HT-29 (cell line): ENCODE results near the gene REXO1. TPM values are rescaled to one million over a fixed set of nuclear protein-coding genes. Genes with fewer than 3 reads are reported as not detected.

Experiments
- DNase-seq: peaks from one replicate; pipeline ENCODE4 v3.0.0-alpha.2; 2015; ENCODE audit warnings: low spot score
- total RNA-seq: library from RNA; depleted of rRNA; stranded (reverse); fragments of >200 nt; shearing (Covaris generic); gene quantifications from 2 replicates; pipeline ENCODE4 v1.2.3, GENCODE V29; 2014

Gene REXO1
- total RNA-seq, 1 experiment from 2014 or later, result 26.1 TPM

GRCh38 chr19:1790054-1790792 is 58.1 kb downstream of the REXO1 start:
- no peak for DNase-seq

DNA sequence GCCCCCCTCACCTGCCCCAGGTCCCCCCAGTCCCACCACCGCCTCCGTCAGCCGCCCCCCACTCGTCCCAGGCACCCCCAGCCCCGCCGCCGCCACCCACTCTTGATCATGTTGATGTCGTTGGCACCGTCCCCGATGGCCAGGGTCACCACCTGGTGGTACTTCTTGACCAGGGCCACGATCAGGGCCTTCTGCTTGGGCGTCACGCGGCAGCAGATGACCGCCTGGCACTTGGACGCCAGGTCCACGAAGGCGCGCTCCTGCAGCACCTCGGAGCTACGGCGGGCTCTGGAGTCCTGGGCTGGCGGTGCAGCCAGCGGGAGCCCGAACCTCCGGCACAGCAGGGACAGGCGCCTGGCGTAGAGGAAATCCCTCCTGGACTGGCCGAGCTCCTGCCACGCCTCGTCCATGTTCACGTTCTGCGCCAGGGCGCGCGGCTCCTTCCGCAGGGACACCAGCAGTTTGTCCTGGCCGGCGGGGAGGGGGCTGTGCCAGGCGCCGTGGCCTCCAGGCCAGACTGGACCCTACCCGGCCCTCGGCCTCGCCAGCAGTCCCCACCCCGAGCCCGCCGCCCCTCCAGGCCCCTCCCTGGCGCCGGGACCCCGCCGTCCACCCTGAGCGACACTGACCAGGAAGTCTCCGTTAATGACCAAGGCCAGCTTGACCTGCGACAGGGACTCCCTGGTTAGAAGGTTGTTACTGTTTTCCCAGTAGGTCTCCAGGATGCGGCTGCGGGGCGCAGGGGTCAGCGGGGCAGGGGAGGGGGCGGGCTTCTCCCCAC is 58.8 kb downstream of the REXO1 start:
- DNase-seq, result peak; percentile 20

GRCh38 chr19:1787116-1787515 is 61.2 kb downstream of the REXO1 start:
- DNase-seq, result no peak

DNA sequence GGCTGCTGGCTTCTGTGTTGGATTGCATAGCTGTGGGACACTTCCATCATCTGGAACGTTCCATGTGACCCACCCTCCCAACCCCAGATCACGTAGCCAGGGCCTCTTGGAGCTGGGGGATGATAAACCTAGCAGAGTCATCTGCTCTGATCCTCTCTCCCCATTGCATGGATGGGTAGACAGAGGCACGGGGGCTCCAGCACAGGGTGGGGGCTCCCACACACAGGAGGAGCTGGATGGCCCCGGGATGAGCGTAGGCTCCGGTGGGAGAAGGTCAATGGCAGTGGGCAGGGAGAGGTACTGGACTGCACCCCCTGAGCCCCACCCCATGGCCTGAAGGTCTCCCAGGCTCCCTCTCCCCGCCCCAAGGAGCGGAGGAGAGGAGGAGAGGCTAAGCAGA is 61.6 kb downstream of the REXO1 start:
- no peak for DNase-seq

DNA sequence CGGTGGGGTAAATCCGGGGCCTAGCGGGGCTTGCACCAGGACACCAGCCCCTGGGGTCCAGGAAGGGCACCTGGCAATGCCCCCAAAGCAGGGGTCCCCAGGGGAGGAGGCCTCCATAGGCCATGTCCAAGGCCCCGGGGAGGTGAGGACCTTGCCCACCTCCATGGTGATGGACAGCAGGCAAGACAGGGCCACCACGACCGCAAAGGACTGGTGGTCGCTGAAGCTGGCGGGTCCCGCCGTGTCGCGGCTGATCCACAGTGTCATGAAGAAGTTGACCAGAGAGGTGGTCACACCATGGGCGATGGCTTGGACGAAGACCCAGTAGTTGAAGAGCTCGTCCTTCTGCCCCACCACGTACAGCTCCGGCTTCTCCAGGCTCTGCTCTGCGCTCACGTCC is 63.0 kb downstream of the REXO1 start:
- no peak for DNase-seq

- no peak for DNase-seq
These were observed 64.4 kb downstream of the REXO1 start for GRCh38 chr19:1783874-1784273.

- DNase-seq, result no peak
These were observed 64.9 kb downstream of the REXO1 start for GRCh38 chr19:1783354-1783753.

DNA sequence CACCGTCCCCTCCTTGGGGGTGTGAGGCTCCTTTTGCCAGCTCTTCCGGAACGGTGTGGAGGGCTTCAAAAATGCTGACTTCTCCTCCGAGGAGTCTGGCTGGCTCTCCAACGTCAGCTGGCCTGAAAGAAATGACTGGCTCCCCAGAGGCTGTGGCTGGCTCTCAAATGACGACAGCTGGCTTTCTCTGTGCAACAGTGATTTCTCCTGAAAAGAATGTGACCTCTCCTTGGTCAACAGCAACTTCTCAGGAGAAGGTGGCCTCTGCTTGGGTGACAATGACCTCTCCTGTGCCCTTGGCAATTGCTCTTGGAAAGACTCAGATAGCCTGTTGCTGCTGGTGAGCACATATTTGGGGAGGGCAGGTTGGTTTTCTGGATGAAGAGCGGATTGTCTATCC is 65.8 kb downstream of the REXO1 start:
- DNase-seq, result no peak

DNA sequence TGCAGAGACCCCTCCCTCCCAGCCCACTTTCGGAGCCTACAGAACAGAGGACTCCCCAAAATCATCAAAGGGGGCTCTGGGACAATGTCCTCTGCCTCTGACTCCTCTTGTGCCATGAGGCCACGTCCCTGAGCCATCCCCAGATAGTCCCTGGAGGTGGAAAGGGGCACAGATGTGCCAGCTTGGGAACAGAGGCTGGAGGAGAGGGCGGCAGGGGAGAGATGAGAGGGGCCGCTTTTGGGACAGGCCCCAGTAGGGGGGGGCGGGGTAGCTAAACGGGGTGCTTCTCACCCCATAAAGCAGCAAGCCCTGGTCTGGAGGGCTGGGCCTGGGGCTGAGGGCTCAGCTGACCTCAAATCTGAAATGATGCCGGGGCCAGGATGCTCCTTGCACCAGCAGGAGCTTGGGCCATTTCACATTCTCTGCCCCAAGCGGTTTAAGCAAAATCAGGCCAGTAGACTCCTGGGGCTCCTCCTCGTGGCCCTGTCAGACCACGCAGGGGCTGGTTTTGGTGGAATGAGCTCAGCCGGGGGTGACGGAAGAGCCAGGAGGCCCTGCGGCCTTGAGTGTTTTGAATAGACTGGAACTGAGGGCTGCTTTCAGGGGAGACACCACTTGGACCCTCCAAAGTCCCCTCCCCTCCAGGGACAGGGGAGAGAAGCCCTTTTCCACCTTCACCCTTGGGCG is 67.9 kb downstream of the REXO1 start:
- no peak for DNase-seq

GRCh38 chr19:1779574-1779973 is 68.7 kb downstream of the REXO1 start:
- no peak for DNase-seq

DNA sequence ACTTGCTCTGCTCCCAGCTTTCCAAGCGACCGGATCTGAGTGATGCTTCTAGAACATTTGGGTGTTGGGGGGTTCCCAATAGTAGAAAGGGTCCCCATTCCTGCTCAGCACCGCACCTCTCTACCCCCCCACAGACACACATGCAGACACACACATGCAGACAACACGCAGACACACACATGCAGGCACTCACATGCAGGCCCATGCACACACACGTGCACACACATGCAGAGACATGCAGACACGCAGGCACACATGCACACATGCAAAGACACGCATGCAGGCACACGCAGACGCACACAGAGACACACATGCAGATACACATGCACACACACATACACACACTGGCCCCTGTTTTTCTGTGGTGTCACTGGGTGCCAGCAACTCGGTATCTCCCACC is 71.1 kb downstream of the REXO1 start:
- DNase-seq, result no peak

- DNase-seq, result no peak
These were observed 71.6 kb downstream of the REXO1 start for GRCh38 chr19:1776606-1777147.

- DNase-seq, result no peak
These were observed 72.2 kb downstream of the REXO1 start for GRCh38 chr19:1775951-1776605.

- DNase-seq, result no peak
These were observed 73.1 kb downstream of the REXO1 start for GRCh38 chr19:1774989-1775772.

DNA sequence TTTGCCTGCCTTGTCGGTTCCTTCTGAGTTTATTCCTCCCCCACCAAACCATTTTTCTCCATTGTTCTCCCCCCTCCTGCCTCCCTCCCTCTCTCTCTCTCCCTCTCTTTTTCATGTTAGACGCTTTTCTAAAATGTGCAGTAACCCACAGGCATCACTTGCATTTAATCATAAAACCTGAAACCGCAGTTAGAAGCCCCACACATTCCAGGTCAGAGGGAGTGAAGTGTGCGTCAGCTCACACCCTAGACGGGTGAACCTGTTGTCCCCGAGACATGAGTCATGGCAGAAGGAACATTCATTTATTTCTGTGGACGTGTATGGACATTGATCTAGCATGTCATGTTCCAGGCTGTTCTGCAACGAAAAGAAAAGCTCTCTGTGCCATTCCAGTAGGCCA is 75.1 kb downstream of the REXO1 start:
- DNase-seq, result peak; percentile 36

DNA sequence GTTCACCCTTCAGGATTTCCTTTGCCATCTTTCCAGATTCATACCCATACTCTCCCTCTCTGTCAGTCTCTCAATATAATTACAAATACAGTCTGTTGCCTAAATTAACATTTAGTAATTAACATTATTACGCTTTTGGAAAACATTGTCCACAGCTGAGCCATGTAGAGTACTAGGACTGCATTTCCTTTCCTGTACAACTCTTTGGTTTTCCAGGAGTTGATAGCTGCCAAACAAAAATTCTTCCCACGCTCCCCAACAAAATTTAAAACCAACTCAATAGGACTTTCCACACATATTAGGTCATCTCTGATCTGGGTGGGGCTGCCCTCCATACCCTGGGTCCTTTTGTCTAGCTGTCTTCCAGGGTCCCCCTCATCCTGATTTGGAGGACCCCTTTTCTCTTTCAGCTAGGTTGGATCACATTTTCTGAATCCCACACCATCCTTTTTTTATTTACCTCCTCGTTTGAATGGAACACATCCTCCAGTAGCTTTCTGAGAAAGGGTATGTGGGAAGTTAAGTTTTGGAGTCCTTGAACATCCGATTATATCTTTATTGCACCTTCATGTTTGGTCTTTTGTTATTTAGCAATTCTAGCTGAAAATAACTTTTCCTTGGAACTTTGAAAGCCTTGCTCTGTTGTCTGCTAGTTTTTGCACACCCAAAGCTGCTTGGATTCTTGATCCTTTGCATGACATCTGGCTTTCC is 77.3 kb downstream of the REXO1 start:
- DNase-seq, result no peak

GRCh38 chr19:1769645-1769985 is 78.7 kb downstream of the REXO1 start:
- DNase-seq, result no peak

DNA sequence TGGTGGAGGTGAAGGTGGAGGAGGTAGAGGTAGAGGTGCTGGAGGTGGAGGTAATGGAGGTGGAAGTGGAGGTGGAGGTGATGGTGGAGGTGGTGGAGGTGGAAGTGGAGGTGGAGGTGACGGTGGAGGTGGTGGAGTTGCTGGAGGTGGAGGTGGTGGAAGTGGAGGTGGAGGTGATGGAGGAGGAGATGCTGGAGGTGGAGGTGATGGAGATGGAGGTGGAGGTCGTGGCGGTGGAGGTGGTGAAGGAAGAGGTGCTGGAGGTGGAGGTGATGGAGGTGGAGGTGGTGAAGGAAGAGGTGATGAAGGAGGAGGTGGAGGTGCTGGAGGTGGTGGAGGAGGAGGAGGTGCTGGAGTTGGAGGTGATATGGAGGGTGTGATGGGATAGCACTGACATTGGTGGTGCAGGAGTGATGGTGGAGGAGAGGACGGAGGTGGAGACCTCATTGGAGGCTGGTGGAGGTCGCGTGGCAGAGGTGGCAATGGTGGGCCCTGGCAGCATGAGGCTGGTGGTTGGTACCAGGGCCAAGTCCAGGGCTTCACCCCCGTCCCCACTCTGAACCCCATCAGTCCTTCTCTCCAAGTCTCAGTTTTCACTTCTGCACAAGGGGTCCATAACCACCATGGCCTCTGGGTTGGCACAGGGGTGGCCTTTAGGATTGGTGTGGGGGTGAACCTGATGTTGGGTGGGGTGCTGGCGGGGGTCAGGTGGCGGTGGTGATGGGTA is 79.2 kb downstream of the REXO1 start:
- no peak for DNase-seq

DNA sequence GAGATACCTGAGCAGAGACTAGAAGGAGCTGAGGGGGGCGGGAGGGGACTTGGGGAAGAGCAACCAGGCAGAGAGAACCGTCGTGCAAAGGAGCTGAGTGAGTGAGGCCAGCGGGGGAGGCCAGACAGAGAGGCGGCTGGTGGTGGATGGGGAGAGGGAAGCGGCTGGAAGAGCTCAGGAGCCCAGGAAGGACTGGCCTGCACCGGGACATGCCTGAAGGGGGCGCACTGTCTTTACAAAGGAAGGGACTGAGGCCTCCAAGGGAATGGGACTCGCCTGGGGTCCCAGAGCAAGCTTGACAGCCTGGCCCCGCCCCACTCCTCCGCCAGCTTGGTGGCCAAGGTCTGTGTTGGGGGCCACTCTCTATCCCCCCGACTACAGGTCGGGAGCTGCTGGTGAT is 80.0 kb downstream of the REXO1 start:
- DNase-seq, result no peak

GRCh38 chr19:1767464-1767933 is 80.8 kb downstream of the REXO1 start:
- DNase-seq, result no peak
